CD14-positive monocyte (primary cell): ENCODE results near the gene LOX. TPM values are rescaled to one million over a fixed set of nuclear protein-coding genes. Genes with fewer than 3 reads are reported as not detected.

Experiments used
- DNase-seq, 3 donors: peaks; one replicate each; pipeline ENCODE4 v3.0.0-alpha.2; 2011 to 2022
- H2AFZ ChIP-seq: 2 replicates; pipeline ENCODE4 v1.6.0; 2012; ENCODE audit warnings: mild to moderate bottlenecking, low read depth, low read length, inconsistent platforms; ENCODE audit not compliant: insufficient read depth, poor library complexity, severe bottlenecking
- H3K27ac ChIP-seq, 2 donors: 1 replicate in 1 of 2; 2 replicates in 1 of 2; pipeline ENCODE4 v1.5.1; 2012 to 2013; ENCODE audit warnings: low read length in 2 of 2, control low read depth in 1 of 2, inconsistent platforms in 1 of 2, low read depth in 1 of 2, mild to moderate bottlenecking in 1 of 2
- H3K27me3 ChIP-seq, 2 donors: one replicate each; pipeline versions ENCODE4 v1.6.0 to v1.6.1; 2011 to 2013; ENCODE audit warnings: low read length in 2 of 2; ENCODE audit not compliant: control insufficient read depth in 2 of 2, insufficient read depth in 2 of 2
- H3K36me3 ChIP-seq, 2 donors: replicated peaks in 1 of 2; 1 replicate in 1 of 2; 2 replicates in 1 of 2; pipeline versions ENCODE4 v1.5.1 to v1.6.1; 2012 to 2013; ENCODE audit warnings: low read length in 2 of 2, control low read depth in 1 of 2, inconsistent platforms in 1 of 2, mild to moderate bottlenecking in 1 of 2; ENCODE audit not compliant: insufficient read depth in 2 of 2, control insufficient read depth in 1 of 2
- H3K4me1 ChIP-seq, 2 donors: 1 replicate in 1 of 2; 2 replicates in 1 of 2; pipeline versions ENCODE4 v1.5.1 to v1.6.1; 2012 to 2013; ENCODE audit warnings: low read length in 2 of 2, control low read depth in 1 of 2, inconsistent platforms in 1 of 2, mild to moderate bottlenecking in 1 of 2, moderate library complexity in 1 of 2; ENCODE audit not compliant: insufficient read depth in 2 of 2, control insufficient read depth in 1 of 2
- H3K4me2 ChIP-seq: replicated peaks from 2 replicates; pipeline ENCODE3; 2012; ENCODE audit warnings: low read length, moderate library complexity, mild to moderate bottlenecking; ENCODE audit not compliant: poor library complexity, severe bottlenecking; ENCODE audit errors: extremely low read depth
- H3K4me3 ChIP-seq, 3 experiments: fragments of 200-600 bp in 1 of 3; sonication (generic) in 1 of 3; replicated peaks in 1 of 3; 1 replicate in 2 of 3; 2 replicates in 1 of 3; pipeline ENCODE4 v1.5.1; 2011 to 2013; ENCODE audit warnings: low read length in 3 of 3, mild to moderate bottlenecking in 3 of 3, control low read depth in 2 of 3, low read depth in 2 of 3, inconsistent platforms in 1 of 3, moderate library complexity in 1 of 3
- H3K79me2 ChIP-seq: 2 replicates; pipeline ENCODE4 v1.6.0; 2012; ENCODE audit warnings: mild to moderate bottlenecking, control low read depth, inconsistent platforms, low read length, moderate library complexity; ENCODE audit not compliant: insufficient read depth
- H3K9ac ChIP-seq: 2 replicates; pipeline ENCODE4 v1.6.0; 2017; ENCODE audit warnings: low read length, mild to moderate bottlenecking; ENCODE audit not compliant: insufficient read depth, poor library complexity, severe bottlenecking
- H3K9me3 ChIP-seq, 2 donors: replicated peaks in 1 of 2; 1 replicate in 1 of 2; 2 replicates in 1 of 2; pipeline versions ENCODE4 v1.5.1 to v1.6.1; 2012 to 2013; ENCODE audit warnings: low read length in 2 of 2, control low read depth in 1 of 2; ENCODE audit not compliant: control insufficient read depth in 1 of 2, insufficient read depth in 1 of 2
- H4K20me1 ChIP-seq: 2 replicates; pipeline ENCODE4 v1.6.0; 2012; ENCODE audit warnings: mild to moderate bottlenecking, low read length, control low read depth, moderate library complexity; ENCODE audit not compliant: insufficient read depth
- H3K27ac Mint-ChIP-seq, 7 donors: one replicate each; pipeline ENCODE4 v1.8.0; 2020; ENCODE audit warnings: mild to moderate bottlenecking in 7 of 7, mixed read lengths in 7 of 7, moderate library complexity in 6 of 7, inconsistent platforms in 2 of 7
- H3K27me3 Mint-ChIP-seq, 3 donors: one replicate each; pipeline ENCODE4 v1.8.0; 2021 to 2022; ENCODE audit warnings: low read depth in 3 of 3, mild to moderate bottlenecking in 3 of 3, mixed read lengths in 3 of 3, moderate library complexity in 3 of 3, inconsistent platforms in 1 of 3
- H3K36me3 Mint-ChIP-seq, 2 donors: one replicate each; pipeline ENCODE4 v1.8.0; 2020; ENCODE audit warnings: mixed read lengths in 2 of 2, inconsistent platforms in 1 of 2, mild to moderate bottlenecking in 1 of 2
- H3K4me1 Mint-ChIP-seq: one replicate; pipeline ENCODE4 v1.8.0; 2020; ENCODE audit warnings: mild to moderate bottlenecking, mixed read lengths
- H3K4me3 Mint-ChIP-seq, 2 donors: one replicate each; pipeline ENCODE4 v1.8.0; 2020; ENCODE audit warnings: mild to moderate bottlenecking in 2 of 2, mixed read lengths in 2 of 2, moderate library complexity in 1 of 2
- H3K9me3 Mint-ChIP-seq, 7 donors: one replicate each; pipeline ENCODE4 v1.8.0; 2020 to 2022; ENCODE audit warnings: mixed read lengths in 7 of 7, mild to moderate bottlenecking in 6 of 7, moderate library complexity in 6 of 7, inconsistent platforms in 2 of 7
- CTCF ChIP-seq: fragments of 200-600 bp; IDR thresholded peaks from one replicate; pipeline ENCODE4 v1.8.0; 2022; ENCODE audit warnings: antibody characterized with exemption, mild to moderate bottlenecking
- WGBS: methylation state at CpG from one replicate; pipeline ENCODE4 v1.1.5; 2013; ENCODE audit warnings: missing lambda C conversion rate; ENCODE audit not compliant: insufficient coverage; 5-methylcytosine and 5-hydroxymethylcytosine counted together
- intact Hi-C, 2 donors: fragments of 100-400 bp; cut with micrococcal nuclease; formaldehyde crosslinking; loops; one replicate each; pipeline versions ENCODE4 v1.15.0 to v1.15.1; 2023
- polyA plus RNA-seq, 3 donors: library from polyadenylated mRNA; depleted of rRNA in 1 of 3; unstranded in 2 of 3; stranded (reverse) in 1 of 3; fragments of 300-500 nt in 2 of 3; fragments of >200 nt in 1 of 3; fragmentation: Illumina TruSeq in 2 of 3; gene quantifications; 1 replicate in 2 of 3; 2 replicates in 1 of 3; pipeline ENCODE4 v1.2.3, GENCODE V29; 2012 to 2021

Gene LOX
- polyA plus RNA-seq, 3 donors: not detected

GRCh38 chr5:122054266-122054665 is 23.8 kb downstream of the LOX start:
- H3K9me3 Mint-ChIP-seq: peaks cover 0 to 18% (median 7%) of the 10 kb centered on the region in 7 donors
- no peaks in the 10 kb centered on the region for H4K20me1 ChIP-seq
- no peak overlapping the region for H2AFZ ChIP-seq
- H3K36me3 Mint-ChIP-seq: peaks cover 0 to 5% of the 10 kb centered on the region in 2 donors
- no peak overlapping the region for H3K4me3 Mint-ChIP-seq
- TF ChIP-seq CTCF: no peak
- no peak for DNase-seq
- WGBS: 90% methylated on average over 2 of the region's 4 CpGs
- no peaks in the 10 kb centered on the region for H3K4me1 ChIP-seq
- intact Hi-C loops: no loop called here
- H3K27me3 Mint-ChIP-seq: no peaks in the 10 kb centered on the region
- no peak overlapping the region for H3K27ac Mint-ChIP-seq
- H3K4me1 Mint-ChIP-seq: peaks cover 7% of the 10 kb centered on the region
- H3K9ac ChIP-seq: no peak overlapping the region
- no peak overlapping the region for H3K4me2 ChIP-seq
- H3K79me2 ChIP-seq: no peaks in the 10 kb centered on the region
- H3K4me3 ChIP-seq: no peak overlapping the region
- no peak overlapping the region for H3K27ac ChIP-seq
- H3K9me3 ChIP-seq: peaks cover 0 to 9% of the 10 kb centered on the region in 2 donors
- H3K27me3 ChIP-seq: no peaks in the 10 kb centered on the region
- no peaks in the 10 kb centered on the region for H3K36me3 ChIP-seq

GRCh38 chr5:122053181-122054109 is 24.6 kb downstream of the LOX start:
- Histone ChIP-seq H3K9ac (no peak overlapping the region), H3K79me2 (no peaks in the 10 kb centered on the region), H3K27me3 (no peaks in the 10 kb centered on the region), H3K4me2 (no peak overlapping the region), H3K9me3 (peaks cover 0 to 9% of the 10 kb centered on the region in 2 donors), H2AFZ (no peak overlapping the region), H3K27ac (no peak overlapping the region), H4K20me1 (no peaks in the 10 kb centered on the region), H3K4me3 (no peak overlapping the region), H3K4me1 (no peaks in the 10 kb centered on the region), H3K36me3 (no peaks in the 10 kb centered on the region)
- H3K4me3 Mint-ChIP-seq: no peak overlapping the region
- no peak overlapping the region for H3K27ac Mint-ChIP-seq
- H3K9me3 Mint-ChIP-seq: peaks cover 3 to 18% (median 7%) of the 10 kb centered on the region in 7 donors
- no peaks in the 10 kb centered on the region for H3K27me3 Mint-ChIP-seq
- H3K36me3 Mint-ChIP-seq: peaks cover 0 to 5% of the 10 kb centered on the region in 2 donors
- peaks cover 7% of the 10 kb centered on the region for H3K4me1 Mint-ChIP-seq
- DNase-seq: no peak
- WGBS: 80% methylated on average over 4 of the region's 4 CpGs
- TF ChIP-seq CTCF: no peak
- intact Hi-C loops: no loop called here
